Fibroblast of pulmonary artery (primary cell): ENCODE results near the gene MAOA.

Experiments used
- DNase-seq: peaks from one replicate; pipeline ENCODE4 v3.0.0-alpha.2; 2010; ENCODE audit warnings: low read depth
- H3K4me3 ChIP-seq: replicated peaks from 2 replicates; pipeline ENCODE4 v1.5.1; 2011; ENCODE audit warnings: low read depth, mild to moderate bottlenecking, control low read depth, low read length, moderate library complexity
- TF ChIP-seq, protein P1 (sequence below): IDR thresholded peaks from 2 replicates; pipeline ENCODE4 v1.5.1; 2011; ENCODE audit warnings: mild to moderate bottlenecking, control low read depth, low read length, inconsistent platforms; ENCODE audit errors: missing control alignments

Gene MAOA

DNA sequence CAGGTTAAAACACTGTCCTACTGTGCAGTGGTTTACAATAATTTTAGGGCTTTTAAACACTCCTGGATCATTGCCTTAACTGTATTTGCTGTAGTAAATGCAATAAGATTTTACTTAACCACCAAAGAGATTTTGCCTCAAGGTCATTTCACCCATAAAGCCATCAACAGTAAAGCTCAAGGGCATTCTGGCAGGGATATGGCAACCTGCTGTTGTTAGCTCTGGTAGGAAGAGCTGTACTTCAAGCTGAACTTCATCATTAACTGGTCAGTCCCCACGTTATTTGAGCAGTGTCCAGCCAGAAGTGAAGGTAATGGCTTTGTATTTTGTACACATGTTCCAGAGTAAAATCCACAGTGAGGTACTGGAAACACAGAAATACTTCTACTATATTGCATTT lies 26.9 kb upstream of the MAOA start:
- no peak overlapping the region for H3K4me3 ChIP-seq
- DNase-seq = no peak
- TF ChIP-seq, protein P1, sequence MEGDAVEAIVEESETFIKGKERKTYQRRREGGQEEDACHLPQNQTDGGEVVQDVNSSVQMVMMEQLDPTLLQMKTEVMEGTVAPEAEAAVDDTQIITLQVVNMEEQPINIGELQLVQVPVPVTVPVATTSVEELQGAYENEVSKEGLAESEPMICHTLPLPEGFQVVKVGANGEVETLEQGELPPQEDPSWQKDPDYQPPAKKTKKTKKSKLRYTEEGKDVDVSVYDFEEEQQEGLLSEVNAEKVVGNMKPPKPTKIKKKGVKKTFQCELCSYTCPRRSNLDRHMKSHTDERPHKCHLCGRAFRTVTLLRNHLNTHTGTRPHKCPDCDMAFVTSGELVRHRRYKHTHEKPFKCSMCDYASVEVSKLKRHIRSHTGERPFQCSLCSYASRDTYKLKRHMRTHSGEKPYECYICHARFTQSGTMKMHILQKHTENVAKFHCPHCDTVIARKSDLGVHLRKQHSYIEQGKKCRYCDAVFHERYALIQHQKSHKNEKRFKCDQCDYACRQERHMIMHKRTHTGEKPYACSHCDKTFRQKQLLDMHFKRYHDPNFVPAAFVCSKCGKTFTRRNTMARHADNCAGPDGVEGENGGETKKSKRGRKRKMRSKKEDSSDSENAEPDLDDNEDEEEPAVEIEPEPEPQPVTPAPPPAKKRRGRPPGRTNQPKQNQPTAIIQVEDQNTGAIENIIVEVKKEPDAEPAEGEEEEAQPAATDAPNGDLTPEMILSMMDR = no peak

DNA sequence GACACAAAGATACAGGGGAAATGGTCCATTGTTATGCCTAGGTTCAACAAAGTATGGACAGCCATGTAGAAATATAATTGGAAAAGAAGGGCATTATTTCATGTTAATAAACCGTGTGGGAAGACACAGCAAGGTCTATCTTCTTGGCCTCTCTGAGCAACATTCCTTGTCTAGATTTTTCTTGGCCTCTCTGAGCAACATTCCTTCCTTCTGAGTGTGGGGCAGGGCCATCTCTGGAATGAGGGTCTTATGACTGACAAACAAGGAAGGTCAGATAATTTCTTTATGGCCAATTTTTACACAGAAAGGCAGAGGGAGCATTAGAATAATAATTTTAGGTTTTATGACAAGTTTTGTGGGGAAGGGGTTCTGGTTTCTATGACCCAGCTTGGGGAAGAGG lies 24.3 kb upstream of the MAOA start:
- no peak for DNase-seq
- TF ChIP-seq, protein P1 = no peak
- H3K4me3 ChIP-seq = no peak overlapping the region

DNA sequence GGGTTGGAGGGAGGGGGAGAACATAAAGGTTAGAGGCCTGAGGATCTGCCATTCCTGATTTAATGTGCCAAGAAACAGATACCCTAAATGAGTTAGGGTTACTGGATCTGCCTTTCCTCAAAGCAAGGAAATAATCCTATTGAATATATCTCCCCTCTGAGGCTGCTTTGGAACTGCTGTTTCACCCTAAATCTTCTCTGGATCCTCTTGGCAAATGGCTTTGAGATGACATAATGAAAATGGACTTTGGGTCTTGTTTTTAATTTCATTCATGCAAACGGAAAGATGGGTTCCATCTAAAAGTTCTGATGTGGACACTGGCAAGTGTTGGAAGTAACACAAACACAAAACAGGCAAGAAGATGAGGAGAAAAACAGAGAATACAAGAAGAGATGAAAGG lies 23.0 kb upstream of the MAOA start:
- TF ChIP-seq, protein P1 = no peak
- no peak overlapping the region for H3K4me3 ChIP-seq
- DNase-seq = no peak

DNA sequence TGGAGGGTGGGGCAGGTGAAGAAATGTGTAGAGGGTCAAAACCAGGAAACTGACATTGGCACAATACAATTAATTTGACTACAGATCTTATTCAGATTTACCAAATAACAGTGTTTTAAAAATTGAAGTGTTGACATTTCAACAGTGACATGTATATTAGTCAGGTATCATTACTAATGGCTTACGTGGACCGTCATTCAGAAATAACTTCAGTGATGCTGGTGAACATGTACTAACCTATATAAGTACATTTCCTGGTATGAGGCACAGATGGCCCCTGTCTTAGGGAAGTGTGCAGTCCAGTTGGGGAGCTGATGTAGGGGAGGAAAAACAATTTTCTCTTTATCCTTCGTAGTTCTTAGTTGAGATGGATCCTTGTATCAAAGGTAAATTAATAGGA lies 22.3 kb upstream of the MAOA start:
- H3K4me3 ChIP-seq = no peak overlapping the region
- no peak for DNase-seq
- TF ChIP-seq, protein P1 = no peak

DNA sequence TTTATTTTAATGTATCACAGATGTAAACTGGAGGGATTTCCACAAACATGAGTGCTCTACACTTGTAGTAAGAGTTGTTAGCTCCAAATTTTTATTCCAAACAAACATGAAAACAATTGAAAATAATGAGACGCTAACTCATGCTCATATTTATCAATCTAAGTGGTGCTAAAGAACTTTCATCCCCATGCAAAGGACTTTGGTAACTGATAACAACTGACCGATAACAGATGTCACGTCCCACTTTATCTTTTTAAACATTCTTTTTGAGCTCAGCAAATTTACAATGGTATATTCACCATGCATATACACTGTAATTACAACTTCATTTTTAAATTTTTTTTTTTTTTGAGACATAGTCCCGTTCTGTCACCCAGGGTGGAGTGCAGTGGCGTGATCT lies 15.6 kb upstream of the MAOA start:
- DNase-seq = no peak
- H3K4me3 ChIP-seq = no peak overlapping the region
- TF ChIP-seq, protein P1 = no peak

DNA sequence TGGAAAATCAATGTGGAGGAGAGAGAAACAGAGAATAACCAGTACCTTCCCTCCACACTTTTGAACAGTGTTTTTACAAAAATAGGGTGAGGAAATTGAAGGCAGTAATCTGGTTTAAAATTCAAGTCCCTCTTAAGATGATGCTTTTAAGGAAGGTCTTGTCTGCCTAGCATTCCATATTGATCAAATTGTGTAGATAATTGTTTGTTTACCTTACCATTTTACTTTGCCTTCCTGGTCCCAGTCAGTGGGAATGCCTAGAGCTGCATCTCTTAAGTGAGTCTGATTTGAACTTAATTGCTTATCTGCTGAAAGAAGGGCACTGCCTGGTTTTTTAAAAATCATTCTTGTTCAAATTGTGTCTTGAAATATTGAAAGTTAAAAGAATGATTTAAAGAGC lies 14.4 kb upstream of the MAOA start:
- TF ChIP-seq, protein P1 = no peak

DNA sequence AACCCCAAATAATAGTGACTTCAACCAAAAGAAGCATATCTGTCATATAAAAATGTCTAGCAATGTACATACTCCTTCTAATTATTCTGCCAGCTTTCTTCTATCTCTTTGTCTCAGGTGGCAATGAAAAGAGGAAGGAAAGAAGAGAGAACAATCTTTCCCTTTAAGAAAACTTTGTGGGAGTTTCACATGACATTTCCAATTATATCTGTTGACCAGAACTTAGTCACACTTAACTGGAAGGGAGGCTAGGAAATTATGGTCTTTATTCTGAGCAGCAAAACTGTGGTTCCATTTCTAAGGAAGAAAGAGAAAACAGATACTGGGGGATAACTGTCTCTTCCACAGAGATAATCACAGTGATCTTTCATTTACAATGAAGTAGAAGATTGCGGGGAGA lies 12.9 kb upstream of the MAOA start:
- no peak overlapping the region for H3K4me3 ChIP-seq
- TF ChIP-seq, protein P1 = no peak
- DNase-seq = no peak

More for the DNA sequence above, 14.4 kb upstream of the MAOA start:
- DNase-seq = no peak
- no peak overlapping the region for H3K4me3 ChIP-seq
